GM12872 (cell line): ENCODE measurements around the gene PCDH15.

Experiments used
- CTCF ChIP-seq: IDR thresholded peaks from 3 replicates; pipeline ENCODE4 v1.5.1; 2011; ENCODE audit warnings: low read depth, mild to moderate bottlenecking, low read length, moderate library complexity; ENCODE audit not compliant: insufficient read depth

Gene PCDH15

GRCh38 chr10:53786236-53786900 lies 1014.7 kb downstream of the PCDH15 start:
- peak; percentile 30; the same call in 1 of the 3 replicates for TF ChIP-seq CTCF

- TF ChIP-seq CTCF: no peak
Observed at GRCh38 chr10:53771701-53772100, 1029.3 kb downstream of the PCDH15 start.

GRCh38 chr10:53770903-53771302 lies 1030.1 kb downstream of the PCDH15 start:
- TF ChIP-seq CTCF: no peak

GRCh38 chr10:53765311-53765710 lies 1035.7 kb downstream of the PCDH15 start:
- TF ChIP-seq CTCF: no peak

GRCh38 chr10:53754596-53755250 lies 1046.3 kb downstream of the PCDH15 start:
- no peak for TF ChIP-seq CTCF
